OCI-LY7 (cell line): ENCODE data around the gene CCDC102B. TPM values are rescaled to one million over a fixed set of nuclear protein-coding genes. Genes with fewer than 3 reads are reported as not detected.

Experiments
- BruUV-seq: library from RNA; stranded (reverse); fragments of 400-500 nt; replicated peaks from 2 replicates; lab custom pipeline; 2021; lab: Mats Ljungman, UMichigan
- CTCF ChIA-PET: fragments of 300-600 bp; sonication (Branson Sonifier 250); formaldehyde crosslinking; loops from one replicate; lab custom pipeline; 2022; ENCODE audit warnings: antibody characterized with exemption; ENCODE audit not compliant: unreplicated experiment; lab: Charles Lee
- POLR2A ChIA-PET: fragments of 300-600 bp; sonication (Branson Sonifier 250); formaldehyde crosslinking; loops from one replicate; lab custom pipeline; 2022; ENCODE audit warnings: antibody characterized with exemption; lab: Charles Lee
- DNase-seq: peaks from one replicate; pipeline ENCODE4 v3.0.0-alpha.2; 2015; ENCODE audit warnings: low spot score
- H2AFZ ChIP-seq: fragments of 200-600 bp; sonication (generic), shearing (Covaris generic); 2 replicates; pipeline ENCODE4 v1.6.1; 2014; ENCODE audit warnings: mild to moderate bottlenecking, antibody characterized with exemption, low read length, moderate library complexity
- H3K27ac ChIP-seq: fragments of 200-600 bp; sonication (generic); 2 replicates; pipeline ENCODE4 v1.5.1; 2014; ENCODE audit warnings: mixed run types, low read depth, mild to moderate bottlenecking, moderate library complexity, low read length, inconsistent platforms; ENCODE audit not compliant: poor library complexity, severe bottlenecking
- H3K36me3 ChIP-seq: fragments of 200-600 bp; sonication (generic); 2 replicates; pipeline ENCODE4 v1.6.1; 2014; ENCODE audit warnings: mild to moderate bottlenecking, antibody characterized with exemption, low read length, moderate library complexity, mixed read lengths; ENCODE audit not compliant: insufficient read depth
- H3K4me1 ChIP-seq: fragments of 200-600 bp; sonication (generic); 2 replicates; pipeline ENCODE4 v1.5.1; 2014; ENCODE audit warnings: mild to moderate bottlenecking, low read length; ENCODE audit not compliant: insufficient read depth, poor library complexity, severe bottlenecking
- H3K4me2 ChIP-seq: fragments of 200-600 bp; sonication (generic); 2 replicates; pipeline ENCODE4 v1.6.1; 2014; ENCODE audit warnings: mild to moderate bottlenecking, low read length
- H3K4me3 ChIP-seq: fragments of 200-600 bp; sonication (generic); 2 replicates; pipeline ENCODE4 v1.5.1; 2014; ENCODE audit warnings: mild to moderate bottlenecking, low read depth, low read length; ENCODE audit not compliant: poor library complexity, severe bottlenecking
- H3K79me2 ChIP-seq: fragments of 200-600 bp; sonication (generic); 2 replicates; pipeline ENCODE4 v1.6.1; 2016; ENCODE audit warnings: low read depth, mild to moderate bottlenecking, low read length, moderate library complexity, mixed read lengths; ENCODE audit not compliant: insufficient read depth
- H3K9me2 ChIP-seq: fragments of 200-600 bp; sonication (generic); 2 replicates; pipeline ENCODE4 v1.6.1; 2016; ENCODE audit warnings: mild to moderate bottlenecking, low read length, mixed read lengths; ENCODE audit not compliant: insufficient read depth
- H3K9me3 ChIP-seq: fragments of 200-600 bp; sonication (generic); 2 replicates; pipeline ENCODE4 v1.6.1; 2014; ENCODE audit warnings: mild to moderate bottlenecking, mixed run types, low read length, mixed read lengths
- H4K20me1 ChIP-seq: fragments of 200-600 bp; sonication (generic); 2 replicates; pipeline ENCODE4 v1.6.1; 2014; ENCODE audit warnings: mild to moderate bottlenecking, antibody characterized with exemption, low read length, moderate library complexity, mixed read lengths; ENCODE audit not compliant: insufficient read depth
- EZH2phosphoT487 ChIP-seq: fragments of 200-600 bp; sonication (generic); IDR thresholded peaks from 2 replicates; pipeline ENCODE4 v1.6.1; 2018; ENCODE audit warnings: low read depth, borderline replicate concordance, mild to moderate bottlenecking, mixed run types, antibody characterized with exemption, low read length, moderate library complexity, mixed read lengths
- intact Hi-C: fragments of 100-400 bp; cut with micrococcal nuclease; formaldehyde crosslinking; loops from one replicate; pipeline ENCODE4 v1.10.0; 2022; ENCODE audit not compliant: unreplicated experiment
- total RNA-seq, 2 experiments: library from RNA; depleted of rRNA in 1 of 2; stranded (reverse); fragments of >200 nt in 1 of 2; shearing (Covaris generic) in 1 of 2; gene quantifications; 2 replicates each; pipeline ENCODE4 v1.2.3, GENCODE V29; 2014 to 2022
- TF ChIP-seq, protein P1 (sequence below): fragments of 200-600 bp; sonication (generic); conservative IDR thresholded peaks from 2 replicates; pipeline ENCODE4 v1.5.1; 2014; ENCODE audit warnings: mild to moderate bottlenecking, antibody characterized with exemption, low read length, moderate library complexity, mixed read lengths

Gene CCDC102B
- total RNA-seq, 2 experiments from 2014 or later, result 0.46 to 0.54 TPM

GRCh38 chr18:68769461-68769860 is 28.4 kb upstream of the CCDC102B start:
- ChIA-PET CTCF (no interaction called here), POLR2A (interaction anchor here (0.6 kb wide), 1 partner anchor 303 kb away, joined by 3 read pairs; no protein-coding TSS in a partner anchor)
- H4K20me1 ChIP-seq, result no peaks in the 10 kb centered on the region
- no peaks in the 10 kb centered on the region for H3K9me2 ChIP-seq
- H2AFZ ChIP-seq, result no peak overlapping the region
- intact Hi-C loops, result no loop called here
- H3K4me2 ChIP-seq, result no peak overlapping the region
- H3K4me3 ChIP-seq, result no peak overlapping the region
- no peak for DNase-seq
- H3K9me3 ChIP-seq, result no peaks in the 10 kb centered on the region
- no peaks in the 10 kb centered on the region for H3K79me2 ChIP-seq
- no TSS peak for BruUV-seq
- TF ChIP-seq, protein P1, sequence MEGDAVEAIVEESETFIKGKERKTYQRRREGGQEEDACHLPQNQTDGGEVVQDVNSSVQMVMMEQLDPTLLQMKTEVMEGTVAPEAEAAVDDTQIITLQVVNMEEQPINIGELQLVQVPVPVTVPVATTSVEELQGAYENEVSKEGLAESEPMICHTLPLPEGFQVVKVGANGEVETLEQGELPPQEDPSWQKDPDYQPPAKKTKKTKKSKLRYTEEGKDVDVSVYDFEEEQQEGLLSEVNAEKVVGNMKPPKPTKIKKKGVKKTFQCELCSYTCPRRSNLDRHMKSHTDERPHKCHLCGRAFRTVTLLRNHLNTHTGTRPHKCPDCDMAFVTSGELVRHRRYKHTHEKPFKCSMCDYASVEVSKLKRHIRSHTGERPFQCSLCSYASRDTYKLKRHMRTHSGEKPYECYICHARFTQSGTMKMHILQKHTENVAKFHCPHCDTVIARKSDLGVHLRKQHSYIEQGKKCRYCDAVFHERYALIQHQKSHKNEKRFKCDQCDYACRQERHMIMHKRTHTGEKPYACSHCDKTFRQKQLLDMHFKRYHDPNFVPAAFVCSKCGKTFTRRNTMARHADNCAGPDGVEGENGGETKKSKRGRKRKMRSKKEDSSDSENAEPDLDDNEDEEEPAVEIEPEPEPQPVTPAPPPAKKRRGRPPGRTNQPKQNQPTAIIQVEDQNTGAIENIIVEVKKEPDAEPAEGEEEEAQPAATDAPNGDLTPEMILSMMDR, result no peak
- no peak for TF ChIP-seq EZH2phosphoT487
- no peaks in the 10 kb centered on the region for H3K4me1 ChIP-seq
- no peak overlapping the region for H3K27ac ChIP-seq
- H3K36me3 ChIP-seq, result no peaks in the 10 kb centered on the region

DNA sequence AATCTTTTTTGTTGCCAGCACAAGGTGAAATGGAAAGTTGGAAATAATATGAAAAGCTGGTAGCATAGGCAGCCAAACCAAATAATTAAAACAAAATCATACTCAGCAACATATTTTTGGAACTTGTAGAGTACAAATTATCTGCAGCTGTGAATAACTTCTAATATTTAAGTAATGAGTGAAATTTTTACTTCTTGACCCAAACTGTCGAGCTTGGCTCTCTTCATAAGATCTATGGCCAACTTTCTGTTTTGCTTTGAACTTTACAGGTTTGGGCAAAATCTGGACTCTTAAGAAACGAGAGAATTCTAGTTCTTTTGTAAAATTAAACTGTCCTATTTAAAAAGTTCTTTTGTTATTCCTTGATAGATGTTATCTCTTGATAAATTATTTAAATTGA is 25.6 kb upstream of the CCDC102B start:
- intact Hi-C loops, result no loop called here

GRCh38 chr18:68778280-68778886 is 19.5 kb upstream of the CCDC102B start:
- Histone ChIP-seq H3K27ac (no peak overlapping the region), H3K4me3 (no peak overlapping the region), H3K9me2 (no peaks in the 10 kb centered on the region), H4K20me1 (no peaks in the 10 kb centered on the region), H3K4me2 (no peak overlapping the region), H3K9me3 (no peaks in the 10 kb centered on the region), H2AFZ (no peak overlapping the region), H3K4me1 (no peaks in the 10 kb centered on the region), H3K36me3 (no peaks in the 10 kb centered on the region), H3K79me2 (no peaks in the 10 kb centered on the region)
- POLR2A ChIA-PET, result interaction anchor here (0.6 kb wide), 1 partner anchor 296 kb away, joined by 3 read pairs; no protein-coding TSS in a partner anchor
- CTCF ChIA-PET, result no interaction called here
- DNase-seq, result no peak
- TF ChIP-seq EZH2phosphoT487, result no peak
- TF ChIP-seq, protein P1, result no peak
- no TSS peak for BruUV-seq
- intact Hi-C loops, result no loop called here

More for the DNA sequence above, 25.6 kb upstream of the CCDC102B start:
- H3K27ac ChIP-seq, result no peak overlapping the region
- no peaks in the 10 kb centered on the region for H3K4me1 ChIP-seq
- no peaks in the 10 kb centered on the region for H3K9me3 ChIP-seq
- H3K36me3 ChIP-seq, result no peaks in the 10 kb centered on the region
- no peak overlapping the region for H3K4me3 ChIP-seq
- H2AFZ ChIP-seq, result no peak overlapping the region
- DNase-seq, result no peak
- TF ChIP-seq, protein P1, result no peak
- CTCF ChIA-PET, result no interaction called here
- BruUV-seq, result no TSS peak
- H3K9me2 ChIP-seq, result no peaks in the 10 kb centered on the region
- POLR2A ChIA-PET, result no interaction called here
- H4K20me1 ChIP-seq, result no peaks in the 10 kb centered on the region
- no peaks in the 10 kb centered on the region for H3K79me2 ChIP-seq
- no peak overlapping the region for H3K4me2 ChIP-seq
